Muscle of back (tissue), 13 donors: ENCODE measurements around the gene IGFBP5. TPM values are rescaled to one million over a fixed set of nuclear protein-coding genes. Genes with fewer than 3 reads are reported as not detected.

Source experiments
- DNase-seq, 3 donors: peaks; one replicate each; pipeline versions ENCODE4 v3.0.0 to v3.0.0-alpha.2; 2013
- long read RNA-seq, 9 donors: transcript quantifications; one replicate each; lab custom pipeline, GENCODE V29; 2026
- polyA plus RNA-seq, 10 donors: library from polyadenylated mRNA; unstranded; fragments of 120-200 nt; gene quantifications; one replicate each; pipeline ENCODE4 v1.2.1, GENCODE V29; 2013; ENCODE audit not compliant: insufficient read length in 10 of 10

IGFBP5 gene, protein sequence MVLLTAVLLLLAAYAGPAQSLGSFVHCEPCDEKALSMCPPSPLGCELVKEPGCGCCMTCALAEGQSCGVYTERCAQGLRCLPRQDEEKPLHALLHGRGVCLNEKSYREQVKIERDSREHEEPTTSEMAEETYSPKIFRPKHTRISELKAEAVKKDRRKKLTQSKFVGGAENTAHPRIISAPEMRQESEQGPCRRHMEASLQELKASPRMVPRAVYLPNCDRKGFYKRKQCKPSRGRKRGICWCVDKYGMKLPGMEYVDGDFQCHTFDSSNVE
- 100 to 1,000 TPM; 360 to 578 (median 472) TPM for polyA plus RNA-seq
- long read RNA-seq, donor 1, full-length matches to known transcripts: 98 of 131 reads
- long read RNA-seq, donor 1, partial matches to known transcripts: 33 of 131 reads
- long read RNA-seq, donor 1, other reads (novel, unspliced or antisense): 0 of 131 reads
- long read RNA-seq, donor 2, full-length matches to known transcripts: 68 of 80 reads
- long read RNA-seq, donor 2, partial matches to known transcripts: 12 of 80 reads
- long read RNA-seq, donor 2, other reads (novel, unspliced or antisense): 0 of 80 reads
- long read RNA-seq, donor 3: 0 reads
- long read RNA-seq, donor 4, full-length matches to known transcripts: 97 of 110 reads
- long read RNA-seq, donor 4, partial matches to known transcripts: 13 of 110 reads
- long read RNA-seq, donor 4, other reads (novel, unspliced or antisense): 0 of 110 reads
- long read RNA-seq, donor 5, full-length matches to known transcripts: 71 of 125 reads
- long read RNA-seq, donor 5, partial matches to known transcripts: 47 of 125 reads
- long read RNA-seq, donor 5, other reads (novel, unspliced or antisense): 7 of 125 reads
- long read RNA-seq, donor 6, full-length matches to known transcripts: 163 of 335 reads
- long read RNA-seq, donor 6, partial matches to known transcripts: 167 of 335 reads
- long read RNA-seq, donor 6, other reads (novel, unspliced or antisense): 5 of 335 reads
- long read RNA-seq, donor 7, full-length matches to known transcripts: 82 of 144 reads
- long read RNA-seq, donor 7, partial matches to known transcripts: 62 of 144 reads
- long read RNA-seq, donor 7, other reads (novel, unspliced or antisense): 0 of 144 reads
- long read RNA-seq, donor 8, full-length matches to known transcripts: 67 of 81 reads
- long read RNA-seq, donor 8, partial matches to known transcripts: 14 of 81 reads
- long read RNA-seq, donor 8, other reads (novel, unspliced or antisense): 0 of 81 reads
- long read RNA-seq, donor 9, full-length matches to known transcripts: 31 of 31 reads
- long read RNA-seq, donor 9, partial matches to known transcripts: 0 of 31 reads
- long read RNA-seq, donor 9, other reads (novel, unspliced or antisense): 0 of 31 reads

DNA sequence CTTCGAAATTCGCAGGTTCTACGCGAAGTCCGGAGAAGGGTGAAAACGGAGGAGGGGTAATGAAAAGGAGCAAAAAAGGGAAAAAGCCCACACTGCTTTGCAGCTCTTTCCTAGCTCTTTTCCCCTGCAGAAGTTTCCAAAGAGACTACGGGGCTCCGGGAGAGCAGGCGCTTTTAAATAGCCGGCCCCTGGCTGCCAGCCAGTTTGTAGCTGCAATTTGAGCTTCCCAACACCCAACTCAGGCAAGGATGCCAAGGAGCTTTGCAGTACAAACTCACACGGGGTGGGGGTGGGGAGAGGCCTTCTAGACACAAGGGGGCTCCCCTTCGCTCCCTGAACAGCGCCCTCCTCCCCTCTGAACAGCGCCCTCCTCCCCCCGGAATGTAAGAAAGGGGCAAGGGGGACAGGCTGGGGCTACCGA lies at the start of gene IGFBP5:
TSS of gene IGFBP5 (minus strand) at position 149 of the 421 bp plus-strand sequence. CDS start 774 bp downstream, outside the sequence.
- DNase-seq: peak; percentile 93 to 97 (median 95)

DNA sequence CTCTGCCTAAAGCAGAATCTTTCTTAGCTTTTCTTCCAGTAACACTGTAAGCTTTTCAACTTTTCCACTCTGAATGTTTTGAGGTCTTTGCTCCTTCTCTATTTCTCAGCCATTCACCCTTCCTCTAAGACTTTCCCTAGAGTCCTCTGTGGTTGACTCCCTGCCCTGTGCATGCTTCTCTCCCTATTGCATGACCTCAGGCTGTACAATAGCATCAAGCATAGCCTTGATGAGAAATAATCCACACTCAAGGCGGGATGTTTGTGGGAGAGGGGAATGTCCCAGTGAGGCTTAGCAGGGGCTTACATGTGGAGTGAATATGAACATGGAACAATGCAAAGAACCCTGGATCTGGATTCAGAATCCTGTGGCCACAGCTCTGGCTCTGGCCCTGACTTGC lies 48.4 kb upstream of the IGFBP5 start:
- DNase-seq: no peak

DNA sequence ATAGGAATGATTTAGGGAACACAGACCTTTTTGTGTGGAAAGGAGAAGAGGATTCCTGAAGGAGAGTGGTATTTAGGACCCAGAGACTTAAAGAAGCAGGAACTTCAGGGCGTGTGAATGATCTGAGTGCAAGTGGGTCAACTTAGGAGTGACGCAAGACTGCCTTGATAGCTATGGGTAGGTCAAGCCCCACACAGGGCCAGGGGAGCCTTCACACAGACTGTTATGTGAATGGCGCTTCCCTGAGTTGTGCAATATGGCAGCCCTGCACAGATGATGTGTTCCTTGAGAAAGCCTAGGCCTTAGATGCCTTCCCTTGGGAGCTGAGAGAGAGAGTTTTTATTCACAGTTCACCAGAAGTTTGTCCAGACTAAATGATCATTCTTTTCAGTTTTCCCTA lies 47.1 kb upstream of the IGFBP5 start:
- no peak for DNase-seq

DNA sequence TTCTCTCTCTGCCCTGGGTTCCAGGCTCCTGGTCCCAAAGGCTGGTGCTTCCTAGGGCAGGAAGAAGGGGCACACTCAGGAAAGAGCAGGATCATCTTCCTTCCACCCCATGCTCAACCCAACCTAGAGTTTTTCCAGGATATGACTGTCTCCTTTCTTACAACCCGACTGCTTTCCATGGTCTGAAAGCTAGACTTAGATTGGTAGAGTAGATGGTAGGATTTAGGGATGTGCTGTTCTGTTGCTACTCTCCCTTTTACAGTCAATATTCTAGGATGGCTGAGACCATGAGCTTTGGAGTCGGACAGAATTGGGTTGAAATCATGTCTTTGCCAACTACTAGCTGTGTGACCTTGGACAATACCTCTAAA lies 45.9 kb upstream of the IGFBP5 start:
- DNase-seq: no peak

DNA sequence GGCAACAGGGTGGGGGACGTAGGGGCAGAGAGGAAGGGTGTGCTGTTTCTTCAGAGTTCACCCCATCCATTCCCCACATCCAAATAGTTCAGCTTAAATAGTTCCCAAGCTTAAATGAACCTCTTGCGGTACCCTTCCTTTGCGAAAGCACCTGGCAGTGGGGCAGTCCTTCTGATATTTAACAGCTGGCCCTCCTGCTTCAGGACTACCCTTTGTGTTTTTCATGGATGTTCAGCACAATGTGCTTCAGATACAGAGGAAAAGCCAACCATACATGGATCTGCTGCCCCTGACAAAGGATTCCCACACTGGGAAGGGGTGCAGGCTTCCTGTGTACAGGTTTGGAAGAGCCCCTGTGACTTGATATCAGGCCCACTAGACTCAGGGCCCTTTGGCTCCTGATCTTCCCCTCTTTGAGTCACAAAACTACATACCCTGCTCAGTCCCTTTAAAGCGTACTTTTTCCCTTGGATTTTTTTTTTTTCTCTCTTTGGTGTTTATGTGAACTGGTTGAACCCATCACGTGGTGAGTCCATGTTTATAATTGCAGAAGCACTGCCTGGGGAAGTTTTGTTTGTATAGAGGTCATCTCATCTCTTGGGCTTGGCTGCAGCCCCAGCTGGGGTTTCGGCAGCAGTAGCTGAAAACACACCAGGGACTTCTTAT lies 45.3 kb upstream of the IGFBP5 start:
- no peak for DNase-seq

DNA sequence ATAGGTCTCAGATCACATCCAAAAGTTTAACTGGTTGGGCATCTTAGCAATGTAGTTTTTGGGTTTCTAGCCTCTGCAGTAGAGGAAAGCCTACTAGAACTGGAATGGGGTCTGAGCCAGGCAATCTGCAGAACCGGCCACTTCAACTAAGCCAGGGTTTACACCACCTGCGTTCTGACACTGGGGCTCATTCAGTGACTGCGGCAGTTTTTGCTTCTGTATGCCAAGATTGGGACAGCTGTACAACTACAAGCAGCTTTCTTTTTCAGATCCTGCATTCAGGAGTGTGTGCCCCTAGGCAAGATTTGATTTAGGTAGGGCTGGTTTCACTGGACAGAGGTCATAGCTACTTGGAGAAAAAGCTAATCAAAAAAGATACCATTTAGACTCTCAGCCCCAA lies 43.7 kb upstream of the IGFBP5 start:
- no peak for DNase-seq

DNA sequence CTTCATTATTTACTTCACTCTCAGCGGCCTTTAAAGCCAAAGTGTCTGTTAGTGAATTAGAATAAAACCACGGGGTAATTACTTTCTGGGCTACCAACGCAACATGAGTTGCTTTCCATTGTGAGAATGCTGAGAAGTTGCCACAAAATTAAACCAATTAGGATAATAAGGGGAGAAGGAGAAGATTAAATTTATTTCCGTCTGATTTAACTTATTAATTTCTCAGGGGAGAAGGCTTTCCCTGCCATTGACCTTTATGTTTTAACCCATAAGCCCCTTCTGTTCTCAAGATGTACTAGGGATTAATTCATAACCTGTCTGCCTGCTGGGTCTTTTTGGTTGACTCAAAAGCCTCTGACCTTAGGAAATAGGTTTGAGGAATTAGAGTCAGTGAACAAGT lies 42.3 kb upstream of the IGFBP5 start:
- no peak for DNase-seq

DNA sequence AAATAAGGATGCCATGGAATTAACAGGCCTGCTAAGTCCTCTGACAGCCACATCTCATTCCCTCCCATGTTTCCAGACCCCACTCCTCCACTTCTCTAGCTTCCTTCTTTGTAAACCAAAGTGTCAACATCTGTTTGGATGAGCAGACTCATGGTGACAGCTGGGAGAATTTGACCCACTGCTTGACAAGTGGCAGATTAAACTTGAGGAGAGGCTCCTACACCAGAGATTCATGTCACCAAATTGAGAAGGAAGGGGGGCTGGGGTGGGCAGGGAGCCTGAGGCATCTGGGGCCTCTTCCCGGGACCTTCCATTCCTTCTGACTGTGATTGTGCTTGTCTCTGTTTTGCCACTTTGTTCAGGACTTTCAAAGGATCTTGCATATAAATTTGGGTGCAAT lies 41.0 kb upstream of the IGFBP5 start:
- no peak for DNase-seq

DNA sequence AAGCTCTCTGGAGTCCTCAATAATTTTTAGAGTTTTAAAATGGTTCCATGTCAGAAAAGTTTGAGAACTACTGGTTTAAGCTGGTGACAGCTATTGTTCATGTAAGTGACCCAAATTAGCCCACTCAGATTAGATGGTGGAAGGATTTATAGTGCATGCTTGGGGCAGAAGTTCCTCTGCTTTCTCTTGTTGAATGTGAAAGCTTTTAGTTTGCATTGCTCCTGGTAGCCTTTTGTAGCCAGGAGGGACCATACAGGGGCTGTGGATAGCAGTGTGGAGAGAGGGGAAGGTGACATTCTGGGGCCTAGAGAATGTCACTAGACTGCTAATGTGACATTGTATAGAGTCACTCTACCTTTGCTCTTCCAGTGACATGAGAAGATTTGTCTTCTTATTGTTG lies 40.3 kb upstream of the IGFBP5 start:
- no peak for DNase-seq

DNA sequence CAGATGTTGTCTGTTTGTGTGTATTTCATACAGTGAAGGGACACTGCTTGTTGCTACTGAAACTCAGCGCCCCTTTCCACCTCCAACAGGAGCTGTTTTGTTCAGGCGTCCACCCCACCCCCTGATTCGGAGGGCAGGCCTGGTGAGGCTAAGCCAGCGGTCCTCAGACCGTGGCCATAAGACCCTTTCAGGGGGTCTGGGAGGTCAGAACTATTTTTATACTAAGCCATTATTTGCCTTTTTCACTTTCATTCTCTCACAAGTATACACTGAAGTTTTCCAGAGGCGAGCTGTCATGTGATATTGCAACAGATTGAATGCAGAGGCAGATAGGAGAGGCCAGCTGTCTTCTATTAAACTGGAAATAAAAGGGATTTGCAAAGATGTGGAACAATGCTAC lies 39.7 kb upstream of the IGFBP5 start:
- DNase-seq: peak; percentile 57 to 84 (median 68)

DNA sequence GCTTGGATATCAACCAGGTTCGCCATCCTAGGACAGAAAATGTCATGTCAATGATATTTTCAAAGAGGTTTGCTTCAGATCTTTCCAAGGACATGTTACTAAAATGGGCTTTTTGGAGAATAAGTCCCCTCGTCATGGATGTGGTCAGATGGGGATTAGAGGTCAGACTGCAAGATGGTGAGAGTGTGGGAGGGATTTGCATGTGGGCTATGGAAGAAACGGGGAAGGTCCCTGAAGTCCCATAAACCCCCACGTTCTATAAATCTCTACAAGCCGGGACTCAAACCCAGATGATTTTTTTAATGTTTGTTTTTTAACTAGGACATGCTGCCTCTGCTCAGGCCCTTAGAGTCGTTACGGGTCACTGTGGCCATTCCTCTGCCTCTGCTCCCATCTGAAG lies 37.7 kb upstream of the IGFBP5 start:
- no peak for DNase-seq

DNA sequence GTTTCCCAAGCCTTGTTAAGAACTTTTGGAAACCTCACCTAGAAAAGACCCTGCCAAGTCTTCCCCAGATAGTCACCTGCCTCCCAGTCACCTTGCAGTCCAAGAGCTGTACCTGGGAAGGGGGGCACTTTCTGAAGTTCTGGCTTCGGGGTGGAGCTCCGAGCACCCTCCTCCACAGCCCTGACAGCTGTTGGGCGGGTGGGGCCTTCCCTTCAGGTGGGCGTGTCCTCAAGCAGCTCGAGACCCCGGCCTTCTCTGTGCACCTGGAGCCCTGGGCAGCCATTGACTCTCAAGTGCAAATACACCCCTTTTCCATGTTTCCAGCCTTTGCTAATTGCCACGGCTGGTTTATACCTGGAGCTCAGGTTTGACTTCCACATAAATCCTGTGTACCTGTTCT lies 37.0 kb upstream of the IGFBP5 start:
- DNase-seq: no peak

DNA sequence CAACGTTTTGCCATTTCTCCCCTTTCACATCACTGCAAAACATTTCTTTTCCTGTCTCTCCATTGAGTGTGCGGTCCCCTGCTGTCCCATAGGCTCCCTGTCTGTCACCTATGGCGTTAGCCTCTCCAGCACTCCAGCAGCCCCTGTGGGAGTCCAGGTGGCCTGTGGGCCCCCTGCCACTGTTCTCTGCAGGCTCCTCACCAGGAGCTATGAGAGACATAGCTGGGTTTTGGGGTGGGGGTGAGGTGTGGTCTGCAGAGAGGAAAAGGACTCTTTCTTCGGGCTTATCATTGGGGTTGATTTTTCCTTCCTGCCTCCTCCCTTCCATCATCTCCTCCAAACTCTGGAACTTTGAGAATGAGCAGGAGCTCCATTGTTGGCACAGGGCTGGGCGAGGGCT lies 36.1 kb upstream of the IGFBP5 start:
- DNase-seq: no peak

DNA sequence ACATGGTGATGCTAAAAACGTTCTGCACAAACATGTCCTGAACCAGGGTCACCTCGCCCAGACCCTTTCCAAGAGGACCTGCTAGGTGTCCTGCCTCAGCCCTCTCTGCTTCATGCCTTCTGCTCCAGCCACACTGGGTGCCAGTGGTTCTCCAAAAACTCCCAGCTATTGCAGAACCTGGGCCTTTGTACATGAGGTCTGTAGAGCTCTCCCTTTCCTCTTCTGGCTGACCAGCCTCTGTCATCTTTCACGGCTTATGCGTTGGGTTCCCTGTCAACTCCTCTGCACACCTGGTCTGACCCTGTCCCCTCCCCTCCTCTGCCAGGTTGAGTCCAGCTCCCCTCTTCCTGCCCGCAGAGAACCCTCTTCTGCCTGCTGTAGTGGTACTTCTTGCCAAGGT lies 35.5 kb upstream of the IGFBP5 start:
- no peak for DNase-seq

DNA sequence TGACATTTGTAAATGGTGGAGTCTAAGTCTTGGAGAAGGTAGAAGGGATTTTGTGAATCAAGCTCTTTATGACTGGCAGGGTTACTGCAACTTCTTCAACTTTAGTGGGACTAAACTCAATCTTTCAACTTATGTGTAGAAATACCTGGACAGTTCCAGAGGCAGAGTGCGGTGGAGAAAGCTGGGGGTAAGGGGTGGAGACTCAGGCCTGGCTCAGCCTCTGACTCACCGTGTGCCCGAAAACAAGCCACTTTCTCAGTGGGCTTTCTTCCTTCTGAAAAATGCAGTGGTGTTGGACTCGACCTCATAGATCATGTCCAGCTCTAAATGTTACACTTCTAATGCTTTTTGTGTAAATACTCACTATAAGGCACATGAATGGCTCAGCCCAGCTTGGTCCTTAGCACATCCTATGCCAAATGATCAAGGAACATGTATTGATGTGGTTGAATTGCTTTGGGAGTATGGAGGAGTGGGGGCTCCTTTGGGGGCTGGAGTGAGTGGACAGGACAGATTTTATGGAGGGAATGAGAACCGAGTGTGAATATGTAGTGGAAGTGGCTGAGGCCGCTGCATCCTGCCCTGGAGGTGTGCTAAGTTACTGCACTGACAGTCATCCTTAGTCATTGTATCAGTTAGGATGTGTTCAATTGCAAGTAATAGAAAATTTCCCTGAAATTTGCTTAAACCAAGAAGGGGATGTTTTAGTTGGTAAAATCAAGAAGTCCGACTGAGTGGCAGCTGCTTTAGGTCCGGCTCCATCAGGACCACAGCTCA lies 32.2 kb upstream of the IGFBP5 start:
- no peak for DNase-seq

DNA sequence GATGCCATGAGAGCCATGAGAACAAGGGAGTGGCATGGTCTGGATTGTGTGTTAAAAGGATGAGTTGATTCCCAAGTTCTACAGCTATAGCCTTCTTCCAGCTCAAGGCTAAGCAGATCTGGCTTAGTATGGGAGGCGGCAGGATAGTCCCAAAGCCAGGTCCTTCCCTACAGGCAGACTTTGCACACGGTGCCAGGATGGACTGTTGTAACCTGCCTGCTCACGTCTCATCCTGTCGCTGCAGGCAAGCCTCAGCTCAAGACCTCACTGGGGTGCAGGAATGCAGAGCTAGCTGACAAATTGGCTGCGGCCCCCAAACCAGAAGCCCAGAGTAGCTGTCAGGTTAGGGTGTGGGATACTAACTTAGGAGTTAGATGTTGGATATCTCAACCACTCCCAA lies 28.8 kb upstream of the IGFBP5 start:
- no peak for DNase-seq

DNA sequence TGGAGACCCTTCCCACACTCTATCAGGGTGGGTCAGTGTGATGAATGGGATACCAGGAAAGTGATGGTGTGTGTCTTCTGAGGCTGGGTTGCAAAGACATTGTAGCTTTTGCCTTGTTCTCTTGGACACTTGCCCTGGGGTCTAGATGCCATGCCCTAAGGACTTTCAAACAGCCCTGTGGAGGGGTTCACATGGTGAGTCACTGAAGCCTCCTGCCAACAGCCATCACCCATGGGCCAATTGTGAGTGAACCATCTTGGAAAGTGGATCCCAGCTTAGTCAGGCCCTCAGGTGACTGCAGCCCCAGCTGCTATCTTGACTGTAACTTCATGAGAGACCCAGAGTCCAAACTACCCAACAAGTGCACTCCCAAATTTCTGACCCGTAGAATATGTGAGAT lies 25.8 kb upstream of the IGFBP5 start:
- DNase-seq: no peak

DNA sequence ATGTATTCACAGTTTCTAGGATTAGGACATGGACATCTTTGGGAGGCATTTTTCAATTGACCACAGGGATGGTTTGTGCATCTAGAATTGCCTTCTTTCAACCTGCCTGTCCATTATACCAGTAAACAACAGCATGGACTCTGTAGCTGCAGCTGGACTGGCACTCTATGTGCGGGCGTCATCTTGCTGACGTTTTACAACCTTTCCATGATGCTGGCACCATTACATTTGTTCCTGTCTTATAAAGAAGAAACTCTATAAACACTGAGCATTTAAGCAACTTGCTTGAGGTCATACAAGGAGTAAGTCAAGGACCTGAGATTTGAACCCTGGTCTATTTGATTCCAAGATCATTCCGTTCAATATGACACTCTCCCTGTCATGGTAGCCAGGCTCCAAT lies 25.4 kb upstream of the IGFBP5 start:
- no peak for DNase-seq

DNA sequence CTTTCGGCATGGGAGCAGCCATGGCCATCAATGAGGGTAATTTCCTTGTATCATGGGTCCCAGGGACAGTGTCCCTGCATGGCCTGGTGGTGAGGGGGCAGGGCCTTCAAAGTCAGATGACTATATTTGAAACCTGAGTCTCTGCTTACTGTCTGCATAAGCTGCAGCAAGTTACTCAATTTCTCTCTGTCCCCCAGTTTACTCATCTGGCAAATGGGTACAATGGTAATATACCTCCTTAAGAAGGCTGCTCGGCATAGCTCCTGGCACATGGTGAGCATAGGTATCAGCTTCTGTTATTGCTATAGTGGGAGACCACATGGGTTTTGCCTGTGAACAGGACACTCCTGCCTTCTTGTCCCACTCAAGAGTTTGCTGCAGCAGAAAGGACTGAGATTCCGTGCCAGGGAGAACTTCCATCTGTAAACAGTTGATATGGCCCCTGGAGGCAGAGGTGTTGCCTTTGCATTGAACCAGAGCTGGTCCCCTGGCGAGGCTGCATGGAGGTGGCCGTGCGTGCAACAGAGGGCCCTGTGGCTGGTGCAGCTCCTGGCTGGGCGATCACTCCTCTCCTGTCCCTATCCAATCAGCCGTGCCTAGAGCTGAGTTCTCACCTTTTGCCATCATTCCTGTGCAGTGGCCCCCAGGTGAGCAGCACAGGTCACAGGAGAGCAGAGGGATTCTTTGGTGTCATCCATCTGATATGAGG lies 22.7 kb upstream of the IGFBP5 start:
- DNase-seq: no peak

DNA sequence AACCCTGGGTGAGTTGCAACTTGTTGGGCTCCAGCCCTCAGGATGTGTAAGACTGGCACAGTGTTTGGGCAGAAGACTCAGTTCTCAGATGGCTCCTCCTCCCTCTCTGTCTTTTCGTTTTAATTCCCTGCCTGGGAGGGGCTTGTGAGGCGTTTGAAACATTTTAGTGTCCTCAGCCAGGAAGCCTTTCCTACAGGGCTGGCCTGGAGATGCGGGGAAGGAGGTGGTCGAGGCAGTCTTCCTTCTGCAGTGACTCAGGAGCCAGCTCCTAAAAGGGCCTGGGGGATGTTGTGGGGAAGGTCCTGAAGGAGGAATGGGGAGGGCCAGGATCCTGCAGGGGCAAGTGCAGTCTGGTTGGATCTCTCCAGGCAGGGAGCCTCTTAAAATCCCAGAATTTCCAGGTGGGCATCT lies 22.1 kb upstream of the IGFBP5 start:
- DNase-seq: no peak
